H1 (cell line): ENCODE measurements around the gene NXPH4.

Source experiments
- EP300 ChIP-seq, 2 experiments: IDR thresholded peaks; 1 replicate in 1 of 2; 2 replicates in 1 of 2; pipeline ENCODE4 v1.6.1; 2011 to 2012; ENCODE audit warnings: low read depth in 2 of 2, low read length in 2 of 2, mild to moderate bottlenecking in 2 of 2, borderline replicate concordance in 1 of 2, inconsistent platforms in 1 of 2, moderate library complexity in 1 of 2
- EZH2 ChIP-seq: fragments of 200-600 bp; sonication (generic); IDR thresholded peaks from 2 replicates; pipeline ENCODE4 v1.7.1; 2012; ENCODE audit warnings: low read depth, mild to moderate bottlenecking, moderate library complexity, low read length, inconsistent platforms; ENCODE audit not compliant: severe bottlenecking
- JUN ChIP-seq: IDR thresholded peaks from 2 replicates; pipeline ENCODE4 v1.6.1; 2011; ENCODE audit warnings: low read depth, mild to moderate bottlenecking, improper control_type of control experiment, low read length
- PHF8 ChIP-seq: fragments of 200-600 bp; sonication (generic); conservative IDR thresholded peaks from 2 replicates; pipeline ENCODE4 v1.7.1; 2012; ENCODE audit warnings: low read depth, mild to moderate bottlenecking, inconsistent platforms, low read length, moderate library complexity
- POLR2AphosphoS5 ChIP-seq: IDR thresholded peaks from 2 replicates; pipeline ENCODE4 v1.6.1; 2011; ENCODE audit warnings: low read depth, low read length
- YY1 ChIP-seq: IDR thresholded peaks from 2 replicates; pipeline ENCODE4 v1.6.1; 2011; ENCODE audit warnings: low read depth, mild to moderate bottlenecking, low read length
- TF ChIP-seq, protein P1 (sequence below), 3 experiments: IDR thresholded peaks; 1 replicate in 2 of 3; 2 replicates in 1 of 3; pipeline versions ENCODE4 v1.5.1 to v1.6.1; 2011; ENCODE audit warnings: low read length in 3 of 3, mild to moderate bottlenecking in 3 of 3, inconsistent platforms in 2 of 3, low read depth in 1 of 3, moderate library complexity in 1 of 3; ENCODE audit not compliant: insufficient read depth in 1 of 3; ENCODE audit errors: control extremely low read depth in 1 of 3

- TF ChIP-seq EZH2: peak; percentile 6
- TF ChIP-seq, protein P1, sequence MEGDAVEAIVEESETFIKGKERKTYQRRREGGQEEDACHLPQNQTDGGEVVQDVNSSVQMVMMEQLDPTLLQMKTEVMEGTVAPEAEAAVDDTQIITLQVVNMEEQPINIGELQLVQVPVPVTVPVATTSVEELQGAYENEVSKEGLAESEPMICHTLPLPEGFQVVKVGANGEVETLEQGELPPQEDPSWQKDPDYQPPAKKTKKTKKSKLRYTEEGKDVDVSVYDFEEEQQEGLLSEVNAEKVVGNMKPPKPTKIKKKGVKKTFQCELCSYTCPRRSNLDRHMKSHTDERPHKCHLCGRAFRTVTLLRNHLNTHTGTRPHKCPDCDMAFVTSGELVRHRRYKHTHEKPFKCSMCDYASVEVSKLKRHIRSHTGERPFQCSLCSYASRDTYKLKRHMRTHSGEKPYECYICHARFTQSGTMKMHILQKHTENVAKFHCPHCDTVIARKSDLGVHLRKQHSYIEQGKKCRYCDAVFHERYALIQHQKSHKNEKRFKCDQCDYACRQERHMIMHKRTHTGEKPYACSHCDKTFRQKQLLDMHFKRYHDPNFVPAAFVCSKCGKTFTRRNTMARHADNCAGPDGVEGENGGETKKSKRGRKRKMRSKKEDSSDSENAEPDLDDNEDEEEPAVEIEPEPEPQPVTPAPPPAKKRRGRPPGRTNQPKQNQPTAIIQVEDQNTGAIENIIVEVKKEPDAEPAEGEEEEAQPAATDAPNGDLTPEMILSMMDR (IDR thresholded peaks at IDR 0.05; ENCODE audit: control extremely low read depth in 1 of 3, insufficient read depth in 1 of 3, low read depth in 1 of 3, low read length in 3 of 3): no peak
- TF ChIP-seq YY1: no peak
- TF ChIP-seq POLR2AphosphoS5: no peak
- TF ChIP-seq EP300 (IDR thresholded peaks at IDR 0.05; ENCODE audit: borderline replicate concordance in 1 of 2, low read depth in 2 of 2, low read length in 2 of 2): no peak
- TF ChIP-seq JUN: no peak
- TF ChIP-seq PHF8: no peak
Observed at GRCh38 chr12:57219993-57220754, 3.6 kb downstream of the NXPH4 start.
